IPS DF 4.7 (cell line): Measurements from ENCODE around the gene ELAVL1.

Experiments used
- DNase-seq: peaks from one replicate; pipeline ENCODE4 v3.0.0-alpha.2; 2013; ENCODE audit warnings: low spot score; ENCODE audit errors: extremely low read depth

Gene ELAVL1

DNA sequence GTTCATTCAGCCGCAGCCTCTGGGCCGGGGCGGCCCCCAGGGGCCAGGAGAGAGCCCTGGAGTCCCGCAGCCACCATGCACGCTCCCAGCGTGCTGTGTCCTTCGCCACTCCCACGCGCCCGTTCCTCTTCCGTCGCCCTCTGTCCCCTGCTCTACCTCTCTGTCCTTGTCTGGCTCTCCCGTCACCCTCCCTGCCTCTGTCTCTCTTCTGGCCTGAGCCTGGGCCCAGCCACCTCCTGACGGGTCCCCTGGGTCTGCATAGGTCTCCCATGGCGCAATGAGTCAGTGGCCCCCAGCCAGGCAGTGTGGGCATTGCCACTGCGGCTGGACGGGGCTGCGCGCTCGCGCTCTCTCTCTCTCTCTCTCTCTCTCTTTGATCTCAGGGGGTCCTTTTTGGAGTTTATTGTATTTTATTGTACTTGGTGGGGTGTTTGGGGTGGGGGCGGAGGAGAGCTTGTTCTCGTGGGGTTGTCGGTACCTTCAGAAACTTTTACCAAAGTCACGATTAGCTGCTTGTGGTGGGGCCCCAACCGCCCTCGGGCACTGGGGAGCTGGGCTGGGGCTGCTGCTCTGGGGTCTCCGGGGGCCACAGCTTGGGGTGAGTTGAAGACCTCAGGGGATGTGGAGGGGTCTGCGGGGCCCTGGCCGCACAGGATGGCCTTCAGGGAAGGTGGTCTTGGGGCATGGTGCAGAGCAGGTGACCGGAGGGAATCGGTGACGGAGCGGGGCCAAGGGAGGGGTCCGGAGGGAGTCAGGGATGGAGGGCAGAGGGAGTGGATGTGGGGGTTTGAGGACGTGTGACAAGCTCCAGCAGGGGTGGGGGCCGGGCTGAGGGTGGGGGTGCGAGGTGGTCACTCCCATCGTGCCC lies 92.5 kb downstream of the ELAVL1 start:
- no peak for DNase-seq

DNA sequence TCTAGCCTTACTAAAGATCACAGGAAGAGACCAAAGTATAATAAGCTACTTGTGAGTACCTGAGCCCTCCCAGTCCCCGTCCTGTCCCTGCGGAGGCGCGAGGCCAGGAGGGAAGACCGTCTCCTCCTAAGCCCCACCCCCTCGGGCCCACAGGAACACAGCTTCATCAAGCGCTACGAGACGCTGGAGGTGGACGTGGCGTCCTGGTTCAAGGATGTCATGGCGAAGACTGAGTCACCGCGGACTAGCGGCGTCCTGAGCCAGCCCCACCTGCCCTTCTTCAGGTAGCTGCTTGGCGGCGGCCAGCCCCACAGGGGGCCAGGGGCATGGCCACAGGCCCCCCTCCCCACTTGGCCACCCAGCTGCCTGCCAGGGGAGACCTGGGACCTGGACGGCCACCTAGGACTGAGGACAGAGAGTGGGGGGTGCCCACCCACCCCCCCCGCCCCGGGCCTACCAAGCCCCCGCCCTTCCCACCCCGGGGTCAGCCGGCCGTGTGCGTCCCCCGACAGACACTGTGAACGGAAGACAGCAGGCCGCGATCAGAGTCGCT lies 93.2 kb downstream of the ELAVL1 start:
- DNase-seq, result no peak

DNA sequence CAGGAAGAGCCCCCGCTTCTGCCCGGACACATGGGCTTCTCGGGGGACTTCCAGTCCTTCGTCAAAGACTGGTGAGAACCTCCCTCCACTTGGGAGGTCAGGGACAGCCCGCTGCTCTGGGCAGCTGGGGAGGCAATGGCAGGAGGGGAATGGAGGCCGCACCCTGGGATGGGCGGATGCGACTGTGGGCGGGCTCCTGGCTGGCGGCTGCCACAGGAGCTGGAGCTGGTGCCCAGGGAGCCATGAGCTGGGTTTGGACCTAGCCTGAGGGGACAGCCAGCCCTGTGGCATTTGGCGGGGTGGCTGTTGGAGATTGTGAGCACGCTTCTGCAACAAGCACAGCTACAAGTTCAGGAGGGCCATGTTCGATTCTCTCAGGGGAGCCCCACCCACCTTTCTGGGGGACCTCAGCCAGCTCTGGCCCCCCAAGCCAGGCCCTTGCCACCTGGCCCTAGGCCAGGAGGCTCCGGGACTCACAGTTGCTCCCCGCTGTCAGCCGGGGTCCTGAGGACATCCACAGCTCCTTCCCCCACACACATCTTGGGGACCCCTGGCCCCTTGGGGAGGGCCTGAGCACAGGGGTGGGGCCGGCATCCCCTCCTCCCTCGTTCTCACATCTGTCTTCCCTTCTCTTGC lies 93.8 kb downstream of the ELAVL1 start:
- no peak for DNase-seq

GRCh38 chr19:7910321-7911161 lies 94.9 kb downstream of the ELAVL1 start:
- DNase-seq, result no peak

DNA sequence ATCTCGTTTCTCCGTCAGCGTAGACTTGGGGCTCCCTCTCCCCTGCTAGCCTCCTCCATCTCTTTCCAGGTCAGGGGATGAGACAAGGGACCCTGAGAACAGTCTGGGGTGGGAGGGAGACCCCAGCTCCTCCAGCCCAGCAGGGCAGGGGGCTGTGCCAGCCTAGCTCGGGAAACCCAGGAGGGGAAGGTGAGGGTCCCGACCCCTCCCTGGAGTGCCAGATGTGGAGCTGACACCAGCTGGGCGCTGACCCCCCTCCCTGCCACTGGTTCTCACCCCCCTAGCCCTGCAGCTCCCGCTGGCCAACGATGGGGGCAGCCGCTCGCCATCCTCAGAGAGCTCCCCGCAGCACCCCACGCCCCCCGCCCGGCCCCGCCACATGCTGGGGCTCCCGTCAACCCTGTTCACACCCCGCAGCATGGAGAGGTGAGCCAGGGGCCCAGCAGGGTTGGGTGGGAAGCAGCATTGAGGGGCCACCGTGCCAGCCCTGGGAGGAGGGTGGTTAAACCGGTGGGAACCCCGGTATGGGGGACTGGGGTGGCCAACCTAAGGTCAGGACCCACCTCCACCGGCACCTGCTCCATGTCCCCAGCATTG lies 95.9 kb downstream of the ELAVL1 start:
- no peak for DNase-seq

- no peak for DNase-seq
Observed at GRCh38 chr19:7908742-7909461, 96.5 kb downstream of the ELAVL1 start.
